NOMO-1 treated with DMSO at 0.1 percent for 48 hours (cell line): ENCODE data around the gene MOXD1.

Source experiments
- DNase-seq: peaks from one replicate; lab custom pipeline; 2025; ENCODE audit not compliant: unreplicated experiment; lab: John Stamatoyannopoulos, UW

The MOXD1 gene

DNA sequence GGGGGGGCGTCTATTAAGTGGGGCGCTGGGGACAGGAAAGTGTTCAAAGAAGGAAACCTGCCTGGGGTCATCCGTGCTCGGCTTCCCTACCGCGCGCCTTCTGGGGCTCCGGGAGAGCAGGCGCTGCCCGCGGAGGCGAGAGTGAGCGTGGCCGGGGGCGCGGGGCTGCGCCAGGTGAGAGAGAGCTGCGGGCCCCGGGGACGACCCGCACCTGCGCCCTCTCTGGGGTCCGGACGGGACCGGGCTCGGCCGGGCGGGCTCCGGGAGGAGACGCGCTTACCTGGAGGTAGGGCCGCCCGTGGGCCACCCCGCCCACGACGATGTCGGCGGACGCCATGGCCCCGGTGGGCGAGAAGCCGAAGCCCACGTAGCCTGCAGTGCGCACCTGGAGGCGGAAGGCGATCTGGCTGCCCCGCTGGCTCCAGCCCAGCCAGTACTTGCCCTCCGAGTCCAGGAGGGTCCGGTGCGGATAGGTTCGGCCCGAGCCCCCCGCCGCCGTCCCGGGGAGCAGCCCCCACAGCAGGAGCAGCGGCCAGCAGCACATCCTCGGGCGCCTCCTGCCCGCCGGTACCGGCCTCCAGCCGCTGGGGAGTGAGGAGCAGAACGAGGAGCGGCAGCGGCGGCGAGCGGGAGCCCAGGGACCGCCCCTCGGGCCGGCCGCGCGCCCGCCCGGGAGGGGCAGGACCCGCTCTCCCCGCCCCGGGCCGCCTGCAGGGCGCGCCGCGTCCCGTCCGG, at the start of gene MOXD1:
MOXD1 (minus strand) TSS at position 593 of the 735 bp plus-strand sequence; CDS start at position 544, 49 bp downstream.
- DNase-seq: no peak

DNA sequence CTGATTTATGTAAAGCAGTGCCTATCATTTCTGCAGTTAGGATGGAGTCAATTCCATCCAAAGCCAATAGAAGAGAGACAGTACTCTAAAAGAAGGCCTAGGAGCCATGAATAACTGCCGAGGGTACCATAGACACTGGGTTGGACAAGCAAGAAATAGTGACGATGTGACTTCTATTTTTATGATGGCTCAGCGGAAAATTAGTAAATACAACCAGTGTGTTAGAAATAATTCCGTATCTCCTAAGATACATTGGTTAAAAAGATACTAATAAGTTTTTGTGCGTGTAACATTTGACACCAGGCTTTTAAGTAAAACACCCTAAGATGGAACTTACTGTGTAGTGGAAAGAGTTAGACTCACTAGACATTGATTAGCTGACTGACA, 45.6 kb upstream of the MOXD1 start:
- no peak for DNase-seq

DNA sequence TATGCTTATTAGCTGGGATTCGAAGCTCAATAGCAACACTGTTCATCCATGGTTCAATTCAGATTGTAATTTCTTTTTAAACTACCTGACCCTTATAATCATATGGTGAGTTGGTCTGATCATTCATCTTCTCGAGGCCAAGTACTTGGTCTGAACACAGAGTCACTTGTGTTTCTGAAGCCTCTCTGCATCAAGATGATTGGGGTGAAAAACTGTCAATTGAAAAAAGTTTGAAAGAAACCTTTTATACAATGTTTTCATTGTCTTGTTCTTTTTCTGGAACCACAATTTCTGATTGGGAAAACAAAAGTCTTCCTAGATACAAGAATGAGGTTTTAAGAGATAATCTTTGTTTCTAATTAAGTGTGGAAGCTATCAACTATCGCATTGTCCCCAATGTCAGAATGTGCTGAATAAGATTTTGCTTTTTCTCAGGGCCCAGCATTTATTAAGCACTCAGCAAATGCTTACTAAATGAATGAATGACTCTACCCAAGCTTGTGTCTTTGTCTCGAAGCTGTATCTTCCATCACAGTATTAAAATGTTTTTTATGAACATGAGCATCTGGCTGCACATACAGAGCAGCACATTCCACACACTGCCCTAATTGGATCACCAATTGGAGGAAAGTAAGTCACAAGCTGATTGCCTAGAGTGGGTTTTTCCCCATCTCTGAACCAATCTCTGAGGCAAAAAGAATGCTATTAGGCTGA, 45.0 kb upstream of the MOXD1 start:
- DNase-seq: no peak

DNA sequence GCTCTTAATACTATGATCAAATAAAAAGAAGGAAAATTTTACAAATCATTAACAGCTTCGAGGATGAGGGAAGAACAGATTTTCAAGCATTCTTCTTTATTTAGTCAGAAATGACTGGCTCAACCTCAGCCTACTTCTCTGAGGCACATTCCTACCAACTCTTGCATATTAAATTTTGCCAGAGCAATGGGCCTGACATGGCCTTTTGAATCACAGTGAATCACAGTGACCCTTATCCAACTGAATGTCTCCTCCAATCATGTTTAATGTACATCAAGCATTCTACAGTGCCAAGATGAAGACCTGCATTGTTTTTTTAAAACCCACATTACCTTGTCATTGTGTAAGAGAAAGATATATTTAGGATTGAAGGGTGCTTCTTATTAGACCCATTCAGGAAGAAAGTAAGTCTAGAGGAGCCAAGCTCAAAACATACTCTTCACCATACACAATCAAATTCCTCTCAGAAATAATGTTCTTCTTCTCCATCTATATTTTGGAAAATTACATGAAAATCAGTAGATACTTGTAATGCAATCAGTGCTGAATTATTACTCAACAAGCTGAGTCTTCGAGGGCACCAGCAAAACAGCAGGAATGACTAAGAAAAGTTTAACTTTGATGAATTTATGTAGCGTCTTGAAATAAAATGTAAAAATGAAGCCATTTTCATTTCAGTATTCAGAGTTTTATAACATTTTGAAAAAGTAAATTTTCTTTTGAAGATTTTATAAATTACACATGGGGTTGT, 44.1 kb upstream of the MOXD1 start:
- DNase-seq: no peak

DNA sequence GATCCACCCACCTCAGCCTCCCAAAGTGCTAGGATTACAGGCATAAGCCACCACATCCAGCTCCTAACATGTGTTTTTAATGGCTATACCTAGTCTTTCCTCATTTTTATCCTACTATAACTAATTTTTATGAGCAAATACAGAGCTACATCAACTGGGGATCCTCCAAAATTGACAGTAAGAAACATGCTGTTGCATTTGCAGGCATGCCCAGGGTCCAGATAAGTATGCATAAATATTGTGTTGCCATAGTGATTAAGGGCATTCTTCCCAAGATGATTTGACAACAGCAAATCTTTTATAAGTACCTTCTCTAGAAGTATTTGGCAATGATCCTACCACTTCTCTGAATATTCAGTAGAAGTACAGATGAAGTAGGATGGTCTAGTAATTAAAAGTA, 41.9 kb upstream of the MOXD1 start:
- no peak for DNase-seq

DNA sequence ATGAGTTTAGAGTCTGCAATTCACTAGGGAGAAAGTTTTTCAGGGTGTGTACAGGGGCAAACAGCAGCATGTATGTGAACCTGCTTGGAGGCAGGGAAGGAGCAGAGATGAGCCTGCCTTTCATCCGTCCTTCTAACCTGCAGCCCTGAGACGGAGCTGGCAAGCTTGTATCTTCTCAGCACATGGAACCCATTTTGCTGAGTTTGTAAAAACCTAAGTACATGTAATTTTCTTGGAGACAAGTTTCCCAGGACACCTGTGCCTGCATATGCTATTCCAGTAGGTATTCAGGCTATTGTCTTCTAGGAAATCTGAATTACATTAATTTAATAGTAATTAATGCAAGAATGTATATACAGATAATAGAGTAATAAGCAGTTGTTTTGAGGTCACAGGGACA, 28.8 kb upstream of the MOXD1 start:
- no peak for DNase-seq

DNA sequence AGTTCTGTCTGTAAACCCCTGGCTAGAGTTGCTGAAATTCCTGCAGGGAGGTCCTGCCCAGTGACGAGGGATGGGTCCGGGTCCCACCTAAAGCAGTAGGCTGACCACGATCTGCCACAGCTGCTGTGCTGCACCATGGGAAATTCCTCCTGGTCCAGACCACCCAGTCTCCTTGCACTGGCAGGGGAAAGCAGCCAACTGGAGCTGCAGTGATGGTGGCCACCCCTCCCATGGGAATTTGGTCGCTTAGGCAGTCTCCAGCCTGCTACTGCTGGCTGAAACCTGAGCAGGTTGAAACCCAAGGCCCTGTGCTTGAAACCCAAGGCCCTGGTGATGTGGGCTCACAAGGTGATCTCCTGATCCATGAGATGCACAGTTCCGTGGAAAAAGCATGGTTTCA, 23.9 kb upstream of the MOXD1 start:
- no peak for DNase-seq

DNA sequence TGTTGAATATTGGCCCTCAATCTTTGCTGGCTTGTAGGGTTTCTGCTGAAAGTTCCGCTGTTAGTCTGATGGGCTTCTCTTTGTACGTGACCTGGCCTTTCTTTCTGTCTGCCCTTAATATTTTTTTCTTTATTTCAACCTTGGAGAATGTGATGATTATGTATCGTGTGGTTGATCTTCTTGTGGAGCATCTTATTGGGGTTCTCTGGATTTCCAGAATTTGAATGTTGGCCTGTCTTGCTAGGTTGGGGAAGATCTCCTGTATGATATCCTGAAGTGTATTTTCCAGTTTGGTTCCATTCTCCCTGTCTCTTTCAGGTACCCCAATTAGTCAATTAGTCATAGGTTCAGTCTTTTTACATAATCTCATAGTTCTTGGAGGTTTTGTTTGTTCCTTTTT, 22.6 kb upstream of the MOXD1 start:
- no peak for DNase-seq

DNA sequence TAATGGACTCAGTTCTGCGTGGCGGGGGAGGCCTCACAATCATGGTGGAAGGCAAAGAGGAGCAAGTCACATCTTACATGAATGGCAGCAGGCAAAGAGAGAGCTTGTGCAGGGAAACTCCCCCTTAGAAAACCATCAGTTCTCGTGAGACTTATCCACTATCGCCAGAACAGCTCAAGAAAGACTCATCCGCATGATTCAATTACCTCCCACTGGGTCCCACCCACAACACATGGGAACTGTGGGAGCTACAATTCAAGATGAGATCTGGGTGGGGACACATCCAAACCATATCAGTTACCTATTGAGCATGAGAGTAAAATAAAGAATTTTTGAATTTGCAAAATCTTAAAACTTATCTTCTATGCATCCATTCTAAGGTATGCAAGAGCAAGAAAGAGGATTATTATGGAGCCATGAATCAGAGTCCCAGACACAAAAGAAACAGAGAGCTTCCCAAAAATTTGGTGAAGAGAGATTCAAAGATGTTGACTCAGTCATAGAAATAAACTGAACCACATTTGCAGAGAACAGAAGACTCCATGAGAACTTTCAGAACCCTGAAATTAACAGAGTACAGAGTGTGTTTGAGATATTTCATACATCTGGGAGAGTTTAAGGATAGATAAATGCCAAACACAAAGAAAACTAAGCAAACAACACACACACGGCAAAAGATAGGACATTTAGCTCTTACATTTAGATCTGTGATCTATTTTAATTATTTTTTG, 17.1 kb upstream of the MOXD1 start:
- DNase-seq: no peak

DNA sequence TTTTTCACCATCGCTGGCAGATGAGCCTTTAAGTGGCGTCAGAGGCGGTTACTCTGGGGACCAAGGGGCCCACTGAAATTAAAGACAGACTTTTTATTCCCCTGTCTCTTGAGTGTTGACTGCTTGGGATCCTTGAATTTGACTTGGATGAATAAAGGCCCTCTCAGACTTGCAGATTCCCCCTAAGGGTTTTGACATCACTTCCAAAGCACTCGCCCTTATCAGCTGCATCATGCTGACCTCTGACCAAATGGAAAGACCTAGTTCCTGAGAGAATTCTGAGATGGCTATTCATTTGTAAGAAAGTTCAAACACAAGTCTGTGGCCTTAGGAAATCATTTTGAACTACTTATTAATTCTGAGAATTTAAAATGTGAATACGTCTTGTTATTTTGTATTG, 13.5 kb upstream of the MOXD1 start:
- no peak for DNase-seq

DNA sequence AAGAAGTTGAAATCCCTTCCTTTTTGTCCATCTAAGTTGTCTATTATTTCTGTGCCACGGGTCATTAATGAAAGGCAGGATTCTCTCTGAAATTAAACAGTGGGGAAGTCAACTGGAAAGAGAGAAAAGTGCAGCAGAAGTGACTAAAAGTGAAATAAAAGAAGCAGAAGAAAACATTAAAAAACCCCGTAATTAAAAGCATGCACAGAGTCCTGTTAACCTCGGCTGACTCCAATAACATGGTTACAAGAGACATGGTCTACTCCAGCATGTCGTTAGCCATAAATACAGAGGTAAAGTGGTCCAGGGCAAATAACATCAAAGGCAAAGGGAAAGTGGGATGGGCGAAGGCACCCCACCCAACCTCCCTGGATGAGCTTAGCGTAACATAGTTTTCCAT, 13.0 kb upstream of the MOXD1 start:
- DNase-seq: no peak

DNA sequence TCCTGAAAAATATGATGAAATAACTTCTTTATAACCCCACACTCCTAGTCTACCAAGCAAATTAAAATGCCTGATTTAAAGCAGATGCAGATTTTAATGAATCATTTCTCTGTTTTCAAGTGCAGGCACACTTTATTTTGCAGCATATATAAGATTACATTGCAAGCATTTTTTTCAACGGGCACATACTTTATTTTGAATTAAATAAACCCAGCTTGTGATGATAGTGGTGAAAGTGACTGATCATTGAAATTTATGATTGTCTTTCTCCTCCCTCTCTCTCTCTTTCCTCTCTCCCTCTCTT, 12.2 kb upstream of the MOXD1 start:
- no peak for DNase-seq

DNA sequence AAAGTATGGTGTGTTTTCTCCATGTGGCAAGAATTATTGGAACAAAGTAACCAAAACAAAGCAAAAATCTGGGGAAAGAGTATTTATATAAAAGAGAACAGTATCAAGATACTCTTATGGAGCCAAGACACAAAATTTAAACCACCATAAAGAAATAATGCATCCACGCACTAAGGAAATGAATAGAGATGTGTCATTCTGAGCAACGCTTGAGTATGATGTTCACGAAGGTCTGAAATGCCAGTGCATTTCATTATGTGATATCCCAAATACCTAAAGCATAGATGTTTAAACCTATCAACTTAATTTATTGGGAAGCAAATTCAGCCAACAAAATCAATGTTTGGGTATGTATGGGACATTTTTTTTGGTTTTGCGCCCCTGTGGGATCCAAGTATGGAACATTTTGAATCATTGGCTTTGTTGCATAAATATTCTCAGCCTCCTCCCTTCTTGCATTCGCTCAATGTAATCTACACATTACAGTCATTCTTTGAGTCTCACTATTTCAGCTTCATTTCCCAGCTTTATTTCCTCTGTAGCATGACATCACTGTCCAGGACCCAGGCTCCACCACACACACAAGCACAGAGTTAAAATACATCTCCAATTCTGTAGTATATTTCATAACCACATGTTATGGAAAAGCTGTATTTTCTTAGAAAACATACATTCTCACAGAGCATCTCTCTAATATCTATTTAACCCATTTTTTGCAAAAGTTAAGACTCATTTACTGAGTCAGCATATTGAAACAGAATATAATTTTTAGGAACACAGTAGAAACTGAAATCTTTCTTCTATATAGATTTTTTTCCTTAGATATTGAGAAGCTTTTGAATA, 11.6 kb upstream of the MOXD1 start:
- DNase-seq: no peak

DNA sequence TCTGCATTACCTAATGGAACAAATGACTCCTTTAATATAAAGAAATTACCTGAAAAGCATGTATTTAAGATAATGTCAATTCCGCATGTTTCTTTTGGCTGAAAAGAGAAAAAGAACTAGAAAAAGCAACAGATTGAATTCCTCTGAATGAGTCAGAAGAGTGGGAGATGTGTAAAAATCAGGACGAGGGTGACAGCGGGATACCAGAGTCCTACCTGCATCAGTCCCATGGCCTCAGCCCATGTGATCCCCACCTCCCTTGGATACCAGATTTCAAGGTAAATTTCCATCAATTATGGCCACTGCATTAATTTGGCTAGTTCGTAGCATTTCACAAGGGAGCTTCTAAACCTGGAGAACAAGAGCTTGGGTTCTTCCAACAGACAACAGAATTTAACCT, 10.0 kb upstream of the MOXD1 start:
- no peak for DNase-seq

DNA sequence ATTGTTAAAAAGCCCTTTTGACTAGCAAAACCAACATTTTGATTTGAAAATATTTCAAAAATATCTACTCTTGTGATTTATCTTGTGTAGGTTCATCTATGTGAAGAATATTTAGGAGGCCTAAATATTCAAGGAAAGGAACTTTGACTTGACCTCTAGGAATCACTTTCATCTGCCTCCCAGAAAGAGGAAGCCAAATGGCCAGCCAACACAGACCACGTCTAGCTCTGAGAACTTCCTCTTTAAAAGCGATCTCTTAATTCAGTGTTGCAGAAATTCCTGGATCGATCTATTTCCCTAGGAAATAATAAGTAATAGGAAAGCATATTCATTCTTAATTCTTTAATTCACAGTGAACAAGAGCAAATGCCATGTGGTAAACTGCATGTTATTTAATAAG, 9.6 kb upstream of the MOXD1 start:
- DNase-seq: peak; percentile 56

DNA sequence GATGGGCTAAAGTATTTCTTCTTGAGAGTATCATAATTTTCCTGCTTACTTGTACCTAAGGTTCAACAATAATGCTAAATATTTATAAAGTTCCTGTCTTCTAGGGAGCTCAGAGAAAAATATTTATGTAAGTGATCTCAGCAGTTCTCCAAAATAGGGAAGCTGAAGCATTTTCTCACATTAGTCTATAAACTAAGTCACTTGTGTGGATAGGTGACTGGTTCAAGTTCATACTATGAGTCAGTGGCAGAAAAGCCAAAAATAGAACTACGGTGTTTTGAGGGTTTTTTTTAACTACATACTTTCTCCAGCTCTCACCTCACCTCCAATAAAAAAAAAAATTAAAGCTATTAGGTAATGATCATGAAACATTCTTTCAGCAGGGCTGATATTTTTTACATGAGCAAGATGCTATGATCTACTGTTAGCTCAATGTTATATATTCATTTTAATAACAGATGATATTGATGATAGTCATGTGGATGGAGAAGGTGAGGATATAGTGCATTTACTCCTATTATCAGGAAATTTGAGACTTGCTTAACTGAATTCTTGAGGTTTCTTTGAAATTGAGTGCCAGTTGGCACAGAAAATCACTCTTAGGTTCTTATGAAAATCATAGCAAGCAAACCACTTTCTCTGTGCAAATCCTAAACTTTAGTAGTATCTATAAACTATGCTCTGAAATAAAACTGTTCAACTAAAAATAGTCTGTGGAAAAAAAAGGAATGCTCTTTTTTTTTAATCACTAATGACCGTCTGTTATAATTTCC, 4.1 kb upstream of the MOXD1 start:
- no peak for DNase-seq

DNA sequence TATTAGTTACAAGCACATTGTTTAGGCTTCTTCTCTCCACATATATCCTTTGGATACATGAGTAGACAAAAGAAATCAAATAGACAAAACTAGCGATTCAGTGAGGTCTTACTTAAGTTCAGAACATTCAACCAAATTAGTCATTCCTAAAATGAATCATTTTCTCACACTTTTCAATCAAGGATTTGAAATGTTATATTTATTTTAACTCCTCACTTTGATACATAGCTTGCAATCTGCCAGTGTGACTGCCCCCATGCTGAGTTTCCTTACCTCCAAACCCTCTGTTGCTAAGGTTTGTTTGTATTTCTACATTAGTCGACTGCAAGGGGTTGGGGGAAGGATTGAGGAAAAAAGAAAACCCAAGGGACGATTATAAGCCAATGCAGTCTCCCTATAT, 3.5 kb upstream of the MOXD1 start:
- DNase-seq: no peak

DNA sequence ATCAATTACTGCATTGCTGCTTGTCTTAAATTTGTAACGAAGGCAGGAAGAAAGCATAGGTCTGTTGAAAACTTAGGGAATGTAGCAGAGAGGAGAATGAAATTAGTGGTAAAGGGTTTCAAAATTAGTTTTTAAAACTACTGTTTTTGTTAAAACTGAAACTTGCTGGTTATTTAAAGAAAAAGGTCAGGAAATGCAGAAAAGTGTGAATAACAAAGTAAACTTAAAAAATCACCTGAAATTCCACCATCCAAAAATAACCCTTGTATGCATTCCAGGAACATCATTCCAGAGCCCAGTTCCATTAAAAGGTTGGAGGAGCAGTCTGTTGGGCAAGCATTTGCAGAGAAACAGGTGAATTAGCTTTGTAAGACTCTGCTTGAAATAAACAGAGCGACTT, 3.1 kb upstream of the MOXD1 start:
- no peak for DNase-seq

DNA sequence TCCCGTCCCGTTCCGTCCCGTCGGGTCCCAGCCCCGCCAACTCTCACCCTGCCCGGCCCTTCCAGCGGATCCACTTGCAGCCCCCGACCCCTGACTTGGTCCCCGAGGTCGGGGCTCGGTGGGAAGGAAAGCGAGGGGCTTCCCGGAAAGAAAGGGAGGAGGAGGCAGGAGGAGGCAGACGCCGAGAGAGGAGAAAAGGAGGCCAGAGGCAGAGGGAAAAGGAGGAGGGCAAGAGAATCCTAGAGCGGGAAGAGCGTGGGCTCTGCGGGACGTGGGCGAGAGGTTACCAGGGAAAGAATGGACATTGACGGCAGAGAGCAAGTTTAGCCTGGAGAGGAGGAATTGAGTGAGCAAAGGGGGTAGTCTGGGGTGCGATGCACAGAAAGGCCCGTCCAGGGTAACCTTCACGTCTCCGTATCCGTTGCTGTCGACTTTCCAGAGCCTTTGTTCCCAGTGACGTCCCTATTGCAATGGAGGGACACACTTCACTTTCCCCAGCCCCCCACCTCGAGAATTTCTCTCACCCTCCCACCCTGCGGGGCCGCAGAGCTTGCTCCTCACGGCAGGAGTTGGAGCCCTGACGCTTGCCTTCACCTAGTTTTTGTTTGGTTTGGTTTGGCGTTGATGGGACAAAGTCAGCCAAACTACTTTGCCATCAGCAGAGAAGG, 477 bp upstream of the MOXD1 start:
- DNase-seq: no peak

DNA sequence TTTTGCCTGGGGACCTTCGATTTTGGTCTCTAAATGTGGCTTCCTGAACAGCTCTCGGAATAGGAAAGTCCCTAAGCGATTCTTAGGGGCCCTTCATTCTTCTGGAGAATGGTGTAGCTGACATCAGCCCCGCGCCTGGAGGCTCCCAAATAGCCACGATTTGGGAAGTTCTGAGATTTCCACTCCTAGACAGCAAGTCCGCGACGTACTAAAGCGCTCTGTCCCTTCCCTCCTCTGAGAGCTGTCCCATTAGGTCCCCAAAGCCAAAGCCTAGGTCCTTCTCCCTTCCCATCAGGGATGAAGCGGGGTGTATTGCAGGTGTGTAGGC, 756 bp downstream of the MOXD1 start:
- no peak for DNase-seq
